Kidney (tissue), 14 donors: ENCODE measurements around the gene KRT10. TPM values are rescaled to one million over a fixed set of nuclear protein-coding genes. Genes with fewer than 3 reads are reported as not detected.

Source experiments
- DNase-seq, 5 donors: peaks; one replicate each; pipeline ENCODE4 v3.0.0-alpha.2; 2013 to 2020
- FAIRE-seq: peaks from 2 replicates; lab custom pipeline; 2012; peaks lifted over from hg19 to GRCh38; lab: Jason Lieb, UNC
- H3K27ac ChIP-seq, 2 donors: one replicate each; pipeline ENCODE4 v1.7.0; 2013; ENCODE audit warnings: low read depth in 2 of 2, low read length in 2 of 2, inconsistent platforms in 1 of 2
- H3K27me3 ChIP-seq: one replicate; pipeline ENCODE4 v1.7.1; 2013; ENCODE audit warnings: low read length, inconsistent platforms; ENCODE audit not compliant: control insufficient read depth, insufficient read depth
- H3K36me3 ChIP-seq, 3 donors: one replicate each; pipeline versions ENCODE4 v1.7.0 to v1.7.1; 2013; ENCODE audit warnings: low read length in 3 of 3, control low read depth in 1 of 3, inconsistent platforms in 1 of 3; ENCODE audit not compliant: insufficient read depth in 3 of 3, control insufficient read depth in 2 of 3
- H3K4me1 ChIP-seq, 3 donors: one replicate each; pipeline versions ENCODE4 v1.7.0 to v1.7.1; 2013; ENCODE audit warnings: low read length in 3 of 3, inconsistent platforms in 1 of 3, low read depth in 1 of 3; ENCODE audit not compliant: control insufficient read depth in 2 of 3, insufficient read depth in 2 of 3
- H3K4me3 ChIP-seq, 3 donors: one replicate each; pipeline versions ENCODE4 v1.7.0 to v1.8.1; 2013; ENCODE audit warnings: low read length in 3 of 3, control low read depth in 1 of 3, inconsistent platforms in 1 of 3
- H3K9ac ChIP-seq, 3 donors: one replicate each; pipeline versions ENCODE4 v1.7.0 to v1.7.1; 2013; ENCODE audit warnings: low read length in 3 of 3, control low read depth in 1 of 3, inconsistent platforms in 1 of 3
- H3K9me3 ChIP-seq, 3 donors: one replicate each; pipeline versions ENCODE4 v1.7.0 to v1.7.1; 2013; ENCODE audit warnings: low read length in 3 of 3, control low read depth in 1 of 3, inconsistent platforms in 1 of 3; ENCODE audit not compliant: control insufficient read depth in 2 of 3, insufficient read depth in 1 of 3
- intact Hi-C: fragments of 100-400 bp; cut with DNase I; formaldehyde crosslinking; loops from one replicate; pipeline ENCODE4 v1.11.1; 2022
- polyA plus RNA-seq: library from polyadenylated mRNA; stranded (reverse); fragments of 350-450 nt; fragmentation: Illumina TruSeq; extraction: RNeasy Lipid Tissue Mini Kit (QIAGEN cat#74804); gene quantifications from one replicate; pipeline ENCODE4 v1.2.3, GENCODE V29; 2014; ENCODE audit warnings: low read depth, low replicate concordance; ENCODE audit not compliant: insufficient read depth
- total RNA-seq: library from RNA; stranded (reverse); fragmentation: NEBNext Ultra II Directional; extraction: Animal tissue kit (Norgen Biotek cat#: 25700); gene quantifications from one replicate; pipeline ENCODE4 v1.2.1, GENCODE V29; 2021
- TF ChIP-seq, protein P1 (sequence below): IDR thresholded peaks from 3 replicates; pipeline ENCODE4 v1.5.1; 2012; ENCODE audit warnings: mild to moderate bottlenecking, moderate library complexity, borderline replicate concordance; ENCODE audit not compliant: insufficient read depth; ENCODE audit errors: extremely low read depth
- donor health status: control.
- donor health status: control.
- donor health status: control.
- donor health status: control.
- donor health status: control.
- donor health status: DM: yes; HTN: yes; CAD: no.
- donor health status: Normal renal cell carcinoma (clear cell type).

The KRT10 gene
- total and polyA plus RNA-seq, 2 donors from 2014 or later = 47.9 to 50.9 TPM

DNA sequence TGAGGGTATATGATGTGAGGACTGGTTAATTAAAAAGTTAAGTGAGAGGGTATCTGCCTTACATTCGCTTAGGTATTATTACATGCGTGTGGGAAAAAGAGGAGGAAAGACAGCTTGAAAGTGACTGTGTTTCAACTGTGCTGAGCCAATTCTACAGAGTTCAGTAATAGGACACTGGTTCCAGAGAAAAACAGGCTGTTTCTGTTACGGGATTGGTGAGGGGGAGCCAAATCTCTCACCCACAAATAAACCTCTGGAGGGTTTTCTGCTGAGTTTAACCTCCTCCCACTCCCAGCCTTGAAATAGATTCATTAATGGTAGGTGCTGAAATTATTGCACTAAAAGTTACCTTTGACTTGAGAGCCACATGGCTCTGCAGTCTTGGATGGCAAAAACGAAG lies 46.5 kb downstream of the KRT10 start:
- TF ChIP-seq, protein P1, sequence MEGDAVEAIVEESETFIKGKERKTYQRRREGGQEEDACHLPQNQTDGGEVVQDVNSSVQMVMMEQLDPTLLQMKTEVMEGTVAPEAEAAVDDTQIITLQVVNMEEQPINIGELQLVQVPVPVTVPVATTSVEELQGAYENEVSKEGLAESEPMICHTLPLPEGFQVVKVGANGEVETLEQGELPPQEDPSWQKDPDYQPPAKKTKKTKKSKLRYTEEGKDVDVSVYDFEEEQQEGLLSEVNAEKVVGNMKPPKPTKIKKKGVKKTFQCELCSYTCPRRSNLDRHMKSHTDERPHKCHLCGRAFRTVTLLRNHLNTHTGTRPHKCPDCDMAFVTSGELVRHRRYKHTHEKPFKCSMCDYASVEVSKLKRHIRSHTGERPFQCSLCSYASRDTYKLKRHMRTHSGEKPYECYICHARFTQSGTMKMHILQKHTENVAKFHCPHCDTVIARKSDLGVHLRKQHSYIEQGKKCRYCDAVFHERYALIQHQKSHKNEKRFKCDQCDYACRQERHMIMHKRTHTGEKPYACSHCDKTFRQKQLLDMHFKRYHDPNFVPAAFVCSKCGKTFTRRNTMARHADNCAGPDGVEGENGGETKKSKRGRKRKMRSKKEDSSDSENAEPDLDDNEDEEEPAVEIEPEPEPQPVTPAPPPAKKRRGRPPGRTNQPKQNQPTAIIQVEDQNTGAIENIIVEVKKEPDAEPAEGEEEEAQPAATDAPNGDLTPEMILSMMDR = no peak
- H3K27me3 ChIP-seq = no peaks in the 10 kb centered on the region
- H3K4me1 ChIP-seq = no peaks in the 10 kb centered on the region
- no peaks in the 10 kb centered on the region for H3K36me3 ChIP-seq
- no peaks in the 10 kb centered on the region for H3K9me3 ChIP-seq
- no peak overlapping the region for H3K27ac ChIP-seq
- intact Hi-C loops = no loop called here
- no peak overlapping the region for H3K4me3 ChIP-seq
- DNase-seq (peak in 2 of 5 donors; percentile 43 to 51), FAIRE-seq (no peak)
- H3K9ac ChIP-seq = no peak overlapping the region

DNA sequence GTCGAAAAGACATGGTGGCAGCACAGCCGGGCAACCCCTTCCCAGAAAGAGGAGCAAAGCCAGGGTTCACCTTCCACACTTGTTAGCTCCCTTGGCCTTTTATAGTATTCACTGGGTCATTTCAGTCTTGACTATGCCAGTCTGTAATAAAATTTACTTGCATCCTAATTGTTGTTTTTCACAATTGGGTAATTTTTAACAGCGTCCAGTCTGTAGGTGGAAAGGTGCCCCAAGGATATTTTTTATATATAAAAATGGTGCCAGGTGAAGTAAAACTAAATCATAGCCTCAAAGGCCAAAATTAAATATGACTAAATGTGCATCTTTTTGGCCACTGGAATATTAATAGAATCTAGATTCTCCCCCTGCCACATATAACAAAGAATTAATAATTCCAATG lies 50.3 kb downstream of the KRT10 start, which contains the start of gene KRT26:
Gene KRT26 (minus strand): TSS at position 101 of the 400 bp plus-strand sequence. CDS start 88 bp downstream, at position 13.
- Histone ChIP-seq H3K27ac (no peak within 1 kb of the TSS), H3K36me3 (no peaks in the 10 kb centered on the region), H3K4me3 (no peak within 1 kb of the TSS), H3K4me1 (no peaks in the 10 kb centered on the region), H3K27me3 (no peaks in the 10 kb centered on the region), H3K9ac (no peak within 1 kb of the TSS), H3K9me3 (no peaks in the 10 kb centered on the region)
- no peak for FAIRE-seq
- TF ChIP-seq, protein P1 = no peak
- intact Hi-C loops = no loop called here
- DNase-seq = no peak

Other genes with a start within 250 kb of the KRT10 start
- 112 TPM for gene SMARCE1, start 174.8 kb downstream of the KRT10 start, total RNA-seq
- 73.4 TPM for gene SMARCE1, start 174.8 kb downstream of the KRT10 start, polyA plus RNA-seq
- gene KRT222, start 157.4 kb downstream of the KRT10 start, total RNA-seq = 6.6 TPM
- 1.2 TPM for gene KRT222, start 157.4 kb downstream of the KRT10 start, polyA plus RNA-seq
- gene KRT24, start 118.9 kb downstream of the KRT10 start, total RNA-seq = 0.31 TPM
- not detected for gene KRT24, start 118.9 kb downstream of the KRT10 start, polyA plus RNA-seq
- gene KRT25, start 67.3 kb downstream of the KRT10 start, total RNA-seq = not detected
- not detected for gene KRT25, start 67.3 kb downstream of the KRT10 start, polyA plus RNA-seq
- gene KRT26, start 50.4 kb downstream of the KRT10 start, total RNA-seq = not detected
- not detected for gene KRT26, start 50.4 kb downstream of the KRT10 start, polyA plus RNA-seq
- not detected for gene KRT27, start 40.1 kb downstream of the KRT10 start, total RNA-seq
- not detected for gene KRT27, start 40.1 kb downstream of the KRT10 start, polyA plus RNA-seq
- not detected for gene KRT28, start 22.7 kb downstream of the KRT10 start, total RNA-seq
- gene KRT28, start 22.7 kb downstream of the KRT10 start, polyA plus RNA-seq = not detected
- gene KRT12, start 44.6 kb upstream of the KRT10 start, total RNA-seq = not detected
- gene KRT12, start 44.6 kb upstream of the KRT10 start, polyA plus RNA-seq = not detected
- not detected for gene KRT20, start 62.6 kb upstream of the KRT10 start, total RNA-seq
- gene KRT20, start 62.6 kb upstream of the KRT10 start, polyA plus RNA-seq = not detected
- 4.2 TPM for gene KRT23, start 115.0 kb upstream of the KRT10 start, total RNA-seq
- 2.2 TPM for gene KRT23, start 115.0 kb upstream of the KRT10 start, polyA plus RNA-seq
- not detected for gene KRT39, start 144.3 kb upstream of the KRT10 start, total RNA-seq
- gene KRT39, start 144.3 kb upstream of the KRT10 start, polyA plus RNA-seq = not detected
- not detected for gene KRT40, start 161.7 kb upstream of the KRT10 start, total RNA-seq
- not detected for gene KRT40, start 161.7 kb upstream of the KRT10 start, polyA plus RNA-seq
- gene KRTAP3-3, start 171.6 kb upstream of the KRT10 start, total RNA-seq = not detected
- gene KRTAP3-3, start 171.6 kb upstream of the KRT10 start, polyA plus RNA-seq = not detected
- gene KRTAP3-2, start 177.3 kb upstream of the KRT10 start, total RNA-seq = not detected
- not detected for gene KRTAP3-2, start 177.3 kb upstream of the KRT10 start, polyA plus RNA-seq
- not detected for gene KRTAP3-1, start 186.5 kb upstream of the KRT10 start, total RNA-seq
- not detected for gene KRTAP3-1, start 186.5 kb upstream of the KRT10 start, polyA plus RNA-seq
- gene KRTAP1-5, start 204.6 kb upstream of the KRT10 start, total RNA-seq = not detected
- gene KRTAP1-5, start 204.6 kb upstream of the KRT10 start, polyA plus RNA-seq = not detected
- gene KRTAP1-4, start 207.6 kb upstream of the KRT10 start, total RNA-seq = not detected
- not detected for gene KRTAP1-4, start 207.6 kb upstream of the KRT10 start, polyA plus RNA-seq
- gene KRTAP1-3, start 212.3 kb upstream of the KRT10 start, total RNA-seq = not detected
- not detected for gene KRTAP1-3, start 212.3 kb upstream of the KRT10 start, polyA plus RNA-seq
- not detected for gene KRTAP1-1, start 218.8 kb upstream of the KRT10 start, total RNA-seq
- gene KRTAP1-1, start 218.8 kb upstream of the KRT10 start, polyA plus RNA-seq = not detected
- not detected for gene KRTAP2-1, start 224.7 kb upstream of the KRT10 start, total RNA-seq
- gene KRTAP2-1, start 224.7 kb upstream of the KRT10 start, polyA plus RNA-seq = not detected
- not detected for gene KRTAP2-2, start 232.6 kb upstream of the KRT10 start, total RNA-seq
- gene KRTAP2-2, start 232.6 kb upstream of the KRT10 start, polyA plus RNA-seq = not detected
- gene KRTAP2-3, start 237.5 kb upstream of the KRT10 start, total RNA-seq = 0.28 TPM
- not detected for gene KRTAP2-3, start 237.5 kb upstream of the KRT10 start, polyA plus RNA-seq
- gene KRTAP2-4, start 243.3 kb upstream of the KRT10 start, total RNA-seq = not detected
- gene KRTAP2-4, start 243.3 kb upstream of the KRT10 start, polyA plus RNA-seq = not detected